Smooth muscle cell (in vitro differentiated cells): ENCODE data around the gene RAPGEF4. TPM values are rescaled to one million over a fixed set of nuclear protein-coding genes. Genes with fewer than 3 reads are reported as not detected.

ENCODE experiments used
- DNase-seq: peaks from one replicate; lab custom pipeline; 2025; ENCODE audit not compliant: unreplicated experiment; lab: John Stamatoyannopoulos, UW
- H2AFZ ChIP-seq: fragments of 200-600 bp; sonication (generic); 2 replicates; pipeline ENCODE4 v1.6.0; 2016; ENCODE audit warnings: antibody characterized with exemption, low read depth, mild to moderate bottlenecking
- H3F3A ChIP-seq: fragments of 200-600 bp; sonication (generic); 2 replicates; pipeline ENCODE4 v1.6.0; 2017; ENCODE audit warnings: antibody characterized with exemption, low read depth
- H3K27ac ChIP-seq: fragments of 200-600 bp; sonication (generic); 2 replicates; pipeline ENCODE4 v1.5.1; 2016; ENCODE audit warnings: low read depth, mild to moderate bottlenecking
- H3K27me3 ChIP-seq: fragments of 200-600 bp; sonication (generic); 2 replicates; pipeline ENCODE4 v1.6.1; 2016; ENCODE audit warnings: low read depth, mild to moderate bottlenecking
- H3K36me3 ChIP-seq: fragments of 200-600 bp; sonication (generic); 2 replicates; pipeline ENCODE4 v1.5.1; 2016; ENCODE audit warnings: low read depth
- H3K4me1 ChIP-seq: fragments of 200-600 bp; sonication (generic); 2 replicates; pipeline ENCODE4 v1.5.1; 2016; ENCODE audit warnings: low read depth
- H3K4me2 ChIP-seq: fragments of 200-600 bp; sonication (generic); 2 replicates; pipeline ENCODE4 v1.6.0; 2016; ENCODE audit warnings: mild to moderate bottlenecking
- H3K4me3 ChIP-seq: fragments of 200-600 bp; sonication (generic); 2 replicates; pipeline ENCODE4 v1.5.1; 2016; ENCODE audit warnings: mild to moderate bottlenecking
- H3K79me2 ChIP-seq: fragments of 200-600 bp; sonication (generic); 2 replicates; pipeline ENCODE4 v1.6.0; 2016; ENCODE audit warnings: low read depth, mild to moderate bottlenecking
- H3K9ac ChIP-seq: fragments of 200-600 bp; sonication (generic); 2 replicates; pipeline ENCODE4 v1.6.0; 2016; ENCODE audit warnings: low read depth
- H3K9me3 ChIP-seq: fragments of 200-600 bp; sonication (generic); replicated peaks from 2 replicates; pipeline ENCODE4 v1.5.1; 2016; ENCODE audit warnings: low read depth
- H4K20me1 ChIP-seq: fragments of 200-600 bp; sonication (generic); 2 replicates; pipeline ENCODE4 v1.6.0; 2016; ENCODE audit warnings: low read depth
- WGBS: methylation state at CpG from one replicate; pipeline ENCODE4 v1.1.7; 2016; ENCODE audit warnings: low lambda C conversion rate; 5-methylcytosine and 5-hydroxymethylcytosine counted together
- polyA plus RNA-seq: library from polyadenylated mRNA; unstranded; fragments of >200 nt; fragmentation: Nextera tagmentation; extraction: Ambion mirVana; gene quantifications from 2 replicates; pipeline ENCODE4 v1.2.1, GENCODE V29; 2016
- total RNA-seq: library from RNA; depleted of rRNA; stranded (reverse); fragments of >200 nt; gene quantifications from 2 replicates; pipeline ENCODE4 v1.2.3, GENCODE V29; 2014
- TF ChIP-seq, protein P1 (sequence below): fragments of 200-600 bp; sonication (generic); IDR thresholded peaks from 2 replicates; pipeline ENCODE4 v1.5.1; 2017; ENCODE audit warnings: borderline replicate concordance, mild to moderate bottlenecking, antibody characterized with exemption; ENCODE audit not compliant: insufficient read depth, poor library complexity, severe bottlenecking

RAPGEF4 gene
- total and polyA plus RNA-seq, 2 experiments from 2014 or later: 0.35 to 2.7 TPM

DNA sequence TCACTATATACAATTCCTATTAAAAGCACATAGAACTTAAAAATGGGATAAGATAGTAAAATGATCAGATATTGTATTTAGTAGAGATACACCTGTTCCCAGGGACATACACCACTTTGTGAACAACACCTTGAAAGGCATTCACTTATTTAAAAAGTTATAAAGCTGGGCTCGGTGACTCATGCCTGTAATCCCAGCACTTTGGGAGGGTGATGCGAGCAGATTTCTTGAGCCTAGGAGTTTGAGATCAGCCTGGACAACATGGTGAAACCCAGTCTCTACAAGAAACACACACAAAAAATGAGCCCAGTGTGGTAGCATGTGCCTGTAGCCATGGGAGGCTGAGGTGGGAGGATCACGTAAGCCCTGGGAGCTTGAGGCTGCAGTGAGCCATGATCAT is 90.9 kb downstream of the RAPGEF4 start:
- 57% methylated on average over 3 of the region's 3 CpGs for WGBS
- Histone ChIP-seq H3K4me2 (no peak overlapping the region), H3F3A (no peaks in the 10 kb centered on the region), H3K9ac (no peak overlapping the region), H2AFZ (no peak overlapping the region), H3K4me3 (no peak overlapping the region), H3K27ac (no peak overlapping the region), H3K36me3 (no peaks in the 10 kb centered on the region), H3K4me1 (no peaks in the 10 kb centered on the region), H3K9me3 (no peaks in the 10 kb centered on the region), H4K20me1 (no peaks in the 10 kb centered on the region), H3K27me3 (no peaks in the 10 kb centered on the region), H3K79me2 (no peaks in the 10 kb centered on the region)
- TF ChIP-seq, protein P1, sequence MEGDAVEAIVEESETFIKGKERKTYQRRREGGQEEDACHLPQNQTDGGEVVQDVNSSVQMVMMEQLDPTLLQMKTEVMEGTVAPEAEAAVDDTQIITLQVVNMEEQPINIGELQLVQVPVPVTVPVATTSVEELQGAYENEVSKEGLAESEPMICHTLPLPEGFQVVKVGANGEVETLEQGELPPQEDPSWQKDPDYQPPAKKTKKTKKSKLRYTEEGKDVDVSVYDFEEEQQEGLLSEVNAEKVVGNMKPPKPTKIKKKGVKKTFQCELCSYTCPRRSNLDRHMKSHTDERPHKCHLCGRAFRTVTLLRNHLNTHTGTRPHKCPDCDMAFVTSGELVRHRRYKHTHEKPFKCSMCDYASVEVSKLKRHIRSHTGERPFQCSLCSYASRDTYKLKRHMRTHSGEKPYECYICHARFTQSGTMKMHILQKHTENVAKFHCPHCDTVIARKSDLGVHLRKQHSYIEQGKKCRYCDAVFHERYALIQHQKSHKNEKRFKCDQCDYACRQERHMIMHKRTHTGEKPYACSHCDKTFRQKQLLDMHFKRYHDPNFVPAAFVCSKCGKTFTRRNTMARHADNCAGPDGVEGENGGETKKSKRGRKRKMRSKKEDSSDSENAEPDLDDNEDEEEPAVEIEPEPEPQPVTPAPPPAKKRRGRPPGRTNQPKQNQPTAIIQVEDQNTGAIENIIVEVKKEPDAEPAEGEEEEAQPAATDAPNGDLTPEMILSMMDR: no peak
- no peak for DNase-seq

DNA sequence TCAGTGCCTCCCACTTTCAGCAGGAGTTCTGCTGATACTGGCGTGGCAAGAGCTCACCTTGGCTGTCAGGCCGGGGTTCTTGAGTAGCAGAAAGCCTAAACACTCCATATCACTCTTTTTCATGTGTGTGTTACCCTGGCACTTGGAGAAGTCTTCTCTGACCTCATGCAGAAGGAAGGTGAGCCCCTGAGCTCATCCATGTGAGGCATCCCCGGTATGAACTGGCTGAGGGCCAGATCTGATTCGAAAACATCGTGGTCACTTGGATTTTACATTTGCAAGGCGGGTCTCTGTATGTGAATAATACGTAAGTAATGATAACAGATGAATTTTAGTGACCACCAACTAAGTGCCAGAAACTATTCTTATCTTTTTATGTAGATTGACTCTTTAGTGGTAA is 93.6 kb downstream of the RAPGEF4 start:
- TF ChIP-seq, protein P1: no peak

DNA sequence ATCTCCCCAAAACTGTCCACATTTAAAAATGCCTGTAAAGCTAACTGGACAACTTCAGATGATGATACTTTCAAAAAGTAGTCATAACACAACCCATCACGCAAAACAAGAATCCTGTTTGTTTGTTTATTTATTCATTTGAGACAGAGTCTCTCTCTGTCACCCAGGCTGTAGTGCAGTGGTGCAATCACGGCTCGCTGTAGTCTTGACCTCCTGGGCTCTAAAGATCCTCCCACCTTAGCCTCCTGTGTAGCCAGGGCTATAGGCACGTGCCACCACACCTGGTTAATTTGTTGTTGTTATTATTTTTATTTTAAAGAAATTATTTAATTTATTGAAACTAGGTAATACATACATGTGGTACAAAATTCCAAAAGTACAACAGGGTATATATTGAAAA is 94.8 kb downstream of the RAPGEF4 start:
- Histone ChIP-seq H4K20me1 (no peaks in the 10 kb centered on the region), H3K4me1 (no peaks in the 10 kb centered on the region), H3K79me2 (no peaks in the 10 kb centered on the region), H3F3A (no peaks in the 10 kb centered on the region), H3K4me2 (no peak overlapping the region), H3K27me3 (no peaks in the 10 kb centered on the region), H3K36me3 (no peaks in the 10 kb centered on the region), H3K9ac (no peak overlapping the region), H3K4me3 (no peak overlapping the region), H2AFZ (no peak overlapping the region), H3K27ac (no peak overlapping the region), H3K9me3 (no peaks in the 10 kb centered on the region)
- WGBS: 91% methylated on average over 4 of the region's 4 CpGs
- no peak for DNase-seq
- TF ChIP-seq, protein P1: no peak

More for the DNA sequence above, 93.6 kb downstream of the RAPGEF4 start:
- no peaks in the 10 kb centered on the region for H3K9me3 ChIP-seq
- H3F3A ChIP-seq: no peaks in the 10 kb centered on the region
- H3K27me3 ChIP-seq: no peaks in the 10 kb centered on the region
- WGBS: 50% methylated on average over 7 of the region's 7 CpGs
- H2AFZ ChIP-seq: no peak overlapping the region
- H3K27ac ChIP-seq: no peak overlapping the region
- no peaks in the 10 kb centered on the region for H3K79me2 ChIP-seq
- H4K20me1 ChIP-seq: no peaks in the 10 kb centered on the region
- no peak overlapping the region for H3K9ac ChIP-seq
- H3K4me2 ChIP-seq: no peak overlapping the region
- no peaks in the 10 kb centered on the region for H3K36me3 ChIP-seq
- no peaks in the 10 kb centered on the region for H3K4me1 ChIP-seq
- no peak overlapping the region for H3K4me3 ChIP-seq
- no peak for DNase-seq

DNA sequence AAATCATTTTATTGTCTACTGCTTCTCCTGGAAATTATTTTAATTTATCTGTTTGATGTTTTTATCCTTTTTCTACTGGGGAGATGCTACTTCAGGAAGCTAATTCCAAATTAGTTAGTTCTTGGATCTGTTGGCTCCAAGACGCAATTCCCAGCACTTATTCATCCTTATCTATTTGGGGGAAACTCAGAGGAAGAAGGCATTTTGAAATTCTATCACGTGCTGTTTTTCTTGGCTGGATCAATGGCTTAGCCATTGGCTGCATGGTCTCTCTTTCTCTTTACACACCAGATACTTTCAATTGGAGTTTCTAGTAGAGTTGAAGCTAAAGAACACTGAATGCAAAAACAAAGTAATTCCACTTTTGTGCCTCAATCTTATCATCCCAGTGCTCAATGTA is 98.3 kb downstream of the RAPGEF4 start:
- no peak overlapping the region for H3K4me2 ChIP-seq

More for the DNA sequence above, 98.3 kb downstream of the RAPGEF4 start:
- Histone ChIP-seq H2AFZ (no peak overlapping the region), H3K27me3 (no peaks in the 10 kb centered on the region), H3K27ac (no peak overlapping the region), H3K4me1 (no peaks in the 10 kb centered on the region), H4K20me1 (no peaks in the 10 kb centered on the region), H3K79me2 (no peaks in the 10 kb centered on the region), H3K9me3 (no peaks in the 10 kb centered on the region), H3K9ac (no peak overlapping the region), H3K36me3 (no peaks in the 10 kb centered on the region), H3F3A (no peaks in the 10 kb centered on the region), H3K4me3 (no peak overlapping the region)
- no peak for DNase-seq
- 51% methylated on average over 2 of the region's 2 CpGs for WGBS
- TF ChIP-seq, protein P1: no peak
